GM18499 (cell line): ENCODE measurements around the gene TBX2.

Source experiments
- ATAC-seq: cut with Tn5 transposase; IDR thresholded peaks from one replicate; pipeline ENCODE4 v1.9.1; 2021; ENCODE audit warnings: moderate number of reproducible peaks; ENCODE audit not compliant: insufficient read depth, unreplicated experiment

Gene TBX2

GRCh38 chr17:61449707-61450640 is 50.3 kb downstream of the TBX2 start:
- no peak for ATAC-seq

GRCh38 chr17:61450641-61451537 is 51.2 kb downstream of the TBX2 start:
- ATAC-seq: no peak

GRCh38 chr17:61451538-61452300 is 52.1 kb downstream of the TBX2 start:
- no peak for ATAC-seq

GRCh38 chr17:61452301-61453290 is 53.0 kb downstream of the TBX2 start, which contains the start of gene TBX4:
Gene TBX4 (plus strand): TSS chr17:61452422. CDS start chr17:61456491, 4,069 bp downstream.
- ATAC-seq: no peak

GRCh38 chr17:61453566-61454380 is 54.1 kb downstream of the TBX2 start:
- ATAC-seq: no peak

- no peak for ATAC-seq
Measured at GRCh38 chr17:61454381-61455323, 55.0 kb downstream of the TBX2 start.

- no peak for ATAC-seq
Measured at GRCh38 chr17:61455324-61456060, 55.8 kb downstream of the TBX2 start.

GRCh38 chr17:61456061-61456681 is 56.5 kb downstream of the TBX2 start:
- no peak for ATAC-seq

GRCh38 chr17:61456688-61457225 is 57.1 kb downstream of the TBX2 start:
- ATAC-seq: no peak

GRCh38 chr17:61457226-61457983 is 57.8 kb downstream of the TBX2 start:
- no peak for ATAC-seq

GRCh38 chr17:61458000-61458399 is 58.4 kb downstream of the TBX2 start:
- ATAC-seq: no peak

GRCh38 chr17:61458421-61459141 is 58.9 kb downstream of the TBX2 start:
- ATAC-seq: no peak
